Glutamatergic neuron (in vitro differentiated cells): ENCODE data around the gene FGG. TPM values are rescaled to one million over a fixed set of nuclear protein-coding genes. Genes with fewer than 3 reads are reported as not detected.

Experiments used
- DNase-seq: peaks from one replicate; pipeline ENCODE4 v3.0.0; 2022
- H3K27ac Mint-ChIP-seq: one replicate; pipeline ENCODE4 v1.8.0; 2020; ENCODE audit warnings: mild to moderate bottlenecking, mixed read lengths, inconsistent platforms; ENCODE audit not compliant: unreplicated experiment
- H3K27me3 Mint-ChIP-seq: one replicate; pipeline ENCODE4 v1.8.0; 2020; ENCODE audit warnings: mild to moderate bottlenecking, moderate library complexity, mixed read lengths, inconsistent platforms; ENCODE audit not compliant: unreplicated experiment
- H3K36me3 Mint-ChIP-seq: one replicate; pipeline ENCODE4 v1.8.0; 2020; ENCODE audit warnings: mild to moderate bottlenecking, mixed read lengths, inconsistent platforms; ENCODE audit not compliant: unreplicated experiment
- H3K4me1 Mint-ChIP-seq: one replicate; pipeline ENCODE4 v1.8.0; 2020; ENCODE audit warnings: mild to moderate bottlenecking, low read depth, mixed read lengths, inconsistent platforms; ENCODE audit not compliant: unreplicated experiment
- H3K4me3 Mint-ChIP-seq: one replicate; pipeline ENCODE4 v1.8.0; 2020; ENCODE audit warnings: mild to moderate bottlenecking, mixed read lengths, inconsistent platforms; ENCODE audit not compliant: unreplicated experiment
- H3K9me3 Mint-ChIP-seq: one replicate; pipeline ENCODE4 v1.8.0; 2020; ENCODE audit warnings: mild to moderate bottlenecking, moderate library complexity, mixed read lengths, inconsistent platforms; ENCODE audit not compliant: unreplicated experiment
- total RNA-seq: library from RNA; stranded (reverse); fragmentation: NEBNext Ultra II Directional; extraction: Animal tissue kit (Norgen Biotek cat#: 25700); gene quantifications from one replicate; pipeline ENCODE4 v1.2.1, GENCODE V29; 2021; ENCODE audit not compliant: unreplicated experiment
- TF ChIP-seq, protein P1 (sequence below): fragments of 200-600 bp; sonication (generic); IDR thresholded peaks from one replicate; pipeline ENCODE4 v1.5.0; 2021; ENCODE audit not compliant: partially characterized antibody, unreplicated experiment

FGG gene
- total RNA-seq, 1 donor from 2014 or later: not detected

DNA sequence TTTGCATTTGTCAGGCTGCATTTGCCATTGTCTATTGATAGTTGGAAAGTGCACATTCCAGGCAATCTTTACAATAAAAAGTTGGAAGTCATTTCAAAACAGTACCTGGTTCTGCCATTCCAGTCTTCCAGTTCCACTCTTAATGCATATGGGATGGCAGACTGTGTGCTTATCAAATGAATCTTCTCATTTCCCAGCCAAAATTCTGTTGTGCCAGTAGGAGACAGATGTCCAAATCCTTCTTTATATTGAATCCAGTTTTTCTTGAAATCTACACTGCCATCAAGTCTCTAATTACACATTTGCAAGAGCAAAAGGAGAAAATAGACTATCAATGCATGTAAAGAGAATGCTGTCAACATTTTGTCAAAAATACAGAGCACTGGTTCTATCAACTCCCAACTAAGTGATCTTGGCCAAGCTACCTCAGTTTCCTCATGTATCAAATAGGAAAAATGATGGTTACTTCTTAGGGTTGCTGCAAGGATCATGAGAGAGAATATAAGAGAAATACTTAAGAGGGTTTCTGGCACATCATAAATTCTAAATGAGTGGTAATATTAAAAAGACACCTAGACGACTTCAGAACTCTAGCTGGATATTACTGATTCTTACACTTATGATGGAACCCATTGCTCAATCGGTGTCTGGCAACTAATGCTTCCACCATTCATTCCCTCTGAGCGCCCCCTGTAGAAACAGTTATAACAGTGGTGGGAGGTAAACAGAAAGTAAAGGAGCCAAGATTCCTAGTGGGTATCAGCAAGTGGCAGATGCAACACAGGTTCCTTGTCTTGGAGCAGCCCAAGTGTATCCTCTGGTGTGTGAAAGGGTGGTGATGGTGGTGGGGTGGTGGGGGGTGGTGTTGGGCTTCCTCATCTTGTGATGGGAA lies 3.8 kb downstream of the FGG start:
- H3K4me3 Mint-ChIP-seq: no peak overlapping the region
- no peak for DNase-seq
- no peaks in the 10 kb centered on the region for H3K27me3 Mint-ChIP-seq
- H3K4me1 Mint-ChIP-seq: no peaks in the 10 kb centered on the region
- H3K36me3 Mint-ChIP-seq: no peaks in the 10 kb centered on the region
- no peak overlapping the region for H3K27ac Mint-ChIP-seq
- TF ChIP-seq, protein P1, sequence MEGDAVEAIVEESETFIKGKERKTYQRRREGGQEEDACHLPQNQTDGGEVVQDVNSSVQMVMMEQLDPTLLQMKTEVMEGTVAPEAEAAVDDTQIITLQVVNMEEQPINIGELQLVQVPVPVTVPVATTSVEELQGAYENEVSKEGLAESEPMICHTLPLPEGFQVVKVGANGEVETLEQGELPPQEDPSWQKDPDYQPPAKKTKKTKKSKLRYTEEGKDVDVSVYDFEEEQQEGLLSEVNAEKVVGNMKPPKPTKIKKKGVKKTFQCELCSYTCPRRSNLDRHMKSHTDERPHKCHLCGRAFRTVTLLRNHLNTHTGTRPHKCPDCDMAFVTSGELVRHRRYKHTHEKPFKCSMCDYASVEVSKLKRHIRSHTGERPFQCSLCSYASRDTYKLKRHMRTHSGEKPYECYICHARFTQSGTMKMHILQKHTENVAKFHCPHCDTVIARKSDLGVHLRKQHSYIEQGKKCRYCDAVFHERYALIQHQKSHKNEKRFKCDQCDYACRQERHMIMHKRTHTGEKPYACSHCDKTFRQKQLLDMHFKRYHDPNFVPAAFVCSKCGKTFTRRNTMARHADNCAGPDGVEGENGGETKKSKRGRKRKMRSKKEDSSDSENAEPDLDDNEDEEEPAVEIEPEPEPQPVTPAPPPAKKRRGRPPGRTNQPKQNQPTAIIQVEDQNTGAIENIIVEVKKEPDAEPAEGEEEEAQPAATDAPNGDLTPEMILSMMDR: no peak
- H3K9me3 Mint-ChIP-seq: no peaks in the 10 kb centered on the region

DNA sequence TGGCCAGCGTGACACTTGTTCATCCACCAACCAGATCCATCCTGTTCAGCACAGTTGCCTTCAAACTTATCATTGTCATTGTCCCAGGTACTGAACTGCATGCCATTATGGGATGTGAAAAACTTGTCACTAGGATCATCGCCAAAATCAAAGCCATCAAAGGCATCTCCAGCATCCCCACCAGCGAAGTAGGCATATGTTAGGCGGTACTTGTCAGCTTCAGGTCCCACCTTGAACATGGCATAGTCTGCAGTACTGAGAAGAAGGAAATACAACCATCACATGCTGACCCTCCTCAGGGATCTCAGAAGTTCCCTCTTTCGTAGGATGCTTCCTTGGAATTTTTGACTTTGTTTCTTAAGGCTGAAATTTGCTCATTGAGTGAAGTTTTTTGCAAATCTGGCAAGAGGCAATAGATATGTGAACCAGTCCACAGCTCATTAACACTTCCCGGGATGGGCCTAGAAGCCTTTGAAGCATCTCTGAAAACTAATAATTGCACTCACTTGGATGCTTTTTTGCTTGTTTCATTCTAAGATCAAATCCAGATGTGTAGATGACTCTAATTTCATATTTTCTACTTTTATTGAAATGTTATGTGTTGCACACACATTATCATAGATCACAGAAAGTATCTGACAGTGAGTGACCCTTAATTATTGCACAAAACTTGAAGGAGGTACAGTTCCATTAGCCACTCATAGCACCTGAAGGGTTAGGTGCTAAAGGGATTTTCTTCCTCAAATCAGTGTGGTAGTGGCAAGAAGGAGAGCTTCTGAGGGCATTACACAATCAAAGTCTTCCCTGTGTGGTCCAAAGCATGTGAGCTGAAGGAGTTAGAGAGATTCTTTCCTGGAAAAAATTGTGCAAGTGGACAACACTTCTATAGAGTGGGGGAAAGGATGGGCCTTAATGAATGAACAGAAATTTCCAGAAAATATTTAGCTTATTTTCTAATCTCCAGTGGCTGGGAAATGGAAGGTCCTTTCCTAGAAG lies 5.4 kb downstream of the FGG start:
- TF ChIP-seq, protein P1: no peak
- no peaks in the 10 kb centered on the region for H3K9me3 Mint-ChIP-seq
- no peaks in the 10 kb centered on the region for H3K4me1 Mint-ChIP-seq
- no peak for DNase-seq
- no peak overlapping the region for H3K27ac Mint-ChIP-seq
- no peaks in the 10 kb centered on the region for H3K36me3 Mint-ChIP-seq
- no peak overlapping the region for H3K4me3 Mint-ChIP-seq
- H3K27me3 Mint-ChIP-seq: no peaks in the 10 kb centered on the region

DNA sequence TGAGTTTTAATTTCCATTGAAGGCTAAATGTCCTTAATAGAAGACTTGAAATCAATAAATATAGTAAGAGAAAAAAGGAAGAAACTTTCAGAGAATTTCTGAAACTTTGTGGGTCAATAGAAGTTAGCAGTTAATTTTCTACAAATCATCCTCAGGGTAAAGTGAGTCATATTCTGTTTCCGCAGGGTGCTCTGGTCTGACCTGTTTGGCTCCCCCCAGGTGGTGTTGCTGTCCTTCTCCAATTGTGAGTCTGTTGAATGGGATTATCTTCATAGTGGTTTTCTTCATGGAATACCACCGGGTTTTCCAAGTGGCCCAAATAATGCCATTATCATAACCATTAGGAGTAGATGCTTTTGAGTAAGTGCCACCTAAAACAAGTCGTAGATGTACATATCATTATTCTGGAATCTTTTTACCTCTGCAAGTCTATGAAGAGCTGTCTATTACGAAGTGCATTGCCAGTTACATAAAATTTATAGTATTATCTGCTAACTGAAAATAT lies 7.7 kb downstream of the FGG start:
- H3K27me3 Mint-ChIP-seq: no peaks in the 10 kb centered on the region
- TF ChIP-seq, protein P1: no peak
- no peaks in the 10 kb centered on the region for H3K36me3 Mint-ChIP-seq
- no peaks in the 10 kb centered on the region for H3K9me3 Mint-ChIP-seq
- no peak overlapping the region for H3K27ac Mint-ChIP-seq
- DNase-seq: no peak
- H3K4me1 Mint-ChIP-seq: no peaks in the 10 kb centered on the region
- H3K4me3 Mint-ChIP-seq: no peak overlapping the region

DNA sequence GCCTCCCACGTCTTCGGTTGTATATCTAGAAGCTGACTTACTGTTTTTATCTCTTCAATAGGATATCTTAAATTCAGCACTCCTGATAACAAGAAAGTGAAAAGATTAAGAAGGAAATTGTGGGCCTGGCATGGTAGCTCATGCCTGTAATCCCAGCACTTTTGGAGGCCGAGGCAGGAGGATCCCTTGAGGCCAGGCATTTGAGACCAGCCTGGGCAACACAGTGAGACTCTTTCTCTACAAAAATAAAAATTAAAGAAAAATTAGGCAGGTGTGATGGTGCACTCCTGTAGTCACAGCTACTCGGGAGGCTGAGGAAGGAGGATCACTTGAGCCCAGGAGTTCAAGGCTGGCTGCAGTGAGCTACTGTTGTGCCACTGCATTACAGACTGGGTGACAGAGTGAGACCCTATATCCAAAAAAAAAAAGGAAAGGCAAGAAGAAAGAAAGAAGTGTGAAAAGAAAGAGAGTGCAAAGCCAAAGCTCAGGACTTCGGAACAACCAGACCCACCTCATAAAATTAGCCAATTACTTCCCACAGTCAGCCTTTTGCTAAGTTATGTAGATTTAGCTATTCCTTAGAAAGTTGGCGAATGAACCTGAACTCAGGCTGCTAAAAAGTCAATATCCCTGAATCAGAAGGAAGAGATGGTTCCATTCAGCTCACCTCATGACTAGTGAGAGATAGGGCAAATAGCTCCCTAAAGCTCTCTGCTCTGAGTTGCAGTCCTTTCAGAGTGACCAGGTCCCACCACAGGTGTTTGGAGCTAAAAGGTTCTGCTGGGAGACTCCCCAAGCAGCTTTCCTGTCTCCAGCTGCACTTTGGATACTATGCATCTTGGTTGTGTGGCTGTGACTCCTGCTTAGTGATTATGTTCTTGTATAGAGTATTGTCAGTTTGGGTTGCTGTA lies 9.2 kb downstream of the FGG start:
- no peaks in the 10 kb centered on the region for H3K36me3 Mint-ChIP-seq

More for the DNA sequence above, 9.2 kb downstream of the FGG start:
- DNase-seq: no peak
- Mint-ChIP-seq H3K9me3 (no peaks in the 10 kb centered on the region), H3K4me3 (no peak overlapping the region), H3K4me1 (no peaks in the 10 kb centered on the region), H3K27me3 (no peaks in the 10 kb centered on the region), H3K27ac (no peak overlapping the region)
- TF ChIP-seq, protein P1: no peak
